HG02571 (cell line): Measurements from ENCODE around the gene PZP.

Source experiments
- ATAC-seq: cut with Tn5 transposase; IDR thresholded peaks from one replicate; pipeline ENCODE4 v1.9.1; 2021; ENCODE audit warnings: mild to moderate bottlenecking, moderate library complexity; ENCODE audit not compliant: unreplicated experiment

The PZP gene

GRCh38 chr12:9104767-9105423 is 103.3 kb downstream of the PZP start:
- no peak for ATAC-seq

GRCh38 chr12:9104087-9104486 is 104.1 kb downstream of the PZP start:
- ATAC-seq: no peak

GRCh38 chr12:9103050-9103849 is 104.9 kb downstream of the PZP start:
- ATAC-seq: no peak

GRCh38 chr12:9101018-9101687 is 107.0 kb downstream of the PZP start:
- ATAC-seq: no peak

- ATAC-seq: no peak
Observed at GRCh38 chr12:9099552-9100190, 108.5 kb downstream of the PZP start.
